Colonic mucosa (tissue), 4 donors: ENCODE results near the gene AUTS2. TPM values are rescaled to one million over a fixed set of nuclear protein-coding genes. Genes with fewer than 3 reads are reported as not detected.

ENCODE experiments used
- DNase-seq: peaks from one replicate; pipeline ENCODE4 v3.0.0-alpha.2; 2020
- H3K27ac ChIP-seq: fragments of 200-600 bp; one replicate; pipeline ENCODE4 v1.8.0; 2021
- H3K27me3 ChIP-seq: fragments of 200-600 bp; one replicate; pipeline ENCODE4 v1.8.0; 2021
- H3K36me3 ChIP-seq: fragments of 200-600 bp; one replicate; pipeline ENCODE4 v1.8.0; 2021
- H3K4me1 ChIP-seq: fragments of 200-600 bp; one replicate; pipeline ENCODE4 v1.8.0; 2021; ENCODE audit warnings: mild to moderate bottlenecking
- H3K4me3 ChIP-seq: fragments of 200-600 bp; one replicate; pipeline ENCODE4 v1.8.0; 2021
- H3K9ac ChIP-seq, 2 donors: one replicate each; pipeline ENCODE4 v1.7.0; 2013; ENCODE audit warnings: control low read depth in 2 of 2, low read depth in 2 of 2, low read length in 2 of 2
- H3K9me3 ChIP-seq: fragments of 200-600 bp; one replicate; pipeline ENCODE4 v1.8.0; 2021
- intact Hi-C: fragments of 100-400 bp; cut with DNase I; formaldehyde crosslinking; loops from one replicate; pipeline ENCODE4 v1.14.1; 2022
- total RNA-seq, 2 donors: library from RNA; stranded (reverse); fragmentation: NEBNext Ultra II Directional in 1 of 2; extraction: Animal tissue kit (Norgen Biotek cat#: 25700) in 1 of 2; gene quantifications; one replicate each; pipeline ENCODE4 v1.2.1, GENCODE V29; 2021
- TF ChIP-seq, protein P1 (sequence below): fragments of 200-600 bp; IDR thresholded peaks from one replicate; pipeline ENCODE4 v1.8.0; 2022; ENCODE audit warnings: antibody characterized with exemption, mild to moderate bottlenecking
- donor health status: healthy.
- donor health status: DM: no; HTN: no; CAD: no.
- donor health status: DM: no; HTN: no; CAD: no.

Gene AUTS2
- total RNA-seq, 2 donors from 2014 or later: 39.8 to 42.3 TPM

DNA sequence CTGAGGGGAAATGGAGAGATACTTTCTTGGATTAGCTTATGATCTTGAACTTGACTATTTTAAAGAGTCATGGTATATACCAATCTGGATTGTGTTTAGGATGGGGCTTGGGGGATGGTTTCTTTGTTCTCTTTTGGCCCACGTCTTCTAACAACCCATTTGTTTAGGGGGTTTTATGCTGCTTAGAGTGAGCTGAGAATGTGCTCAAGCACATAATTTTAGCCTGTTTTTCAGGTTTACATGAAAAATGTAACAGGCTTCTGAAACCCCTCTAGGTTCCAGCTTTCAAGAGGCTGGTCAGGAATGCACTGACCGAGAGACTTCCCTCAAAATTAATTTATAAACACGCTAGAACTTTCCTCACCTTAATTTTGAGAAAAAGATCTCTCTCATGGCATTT lies 94.3 kb downstream of the AUTS2 start:
- H3K4me1 ChIP-seq: no peaks in the 10 kb centered on the region
- intact Hi-C loops: no loop called here
- no peak overlapping the region for H3K27ac ChIP-seq
- H3K9me3 ChIP-seq: no peaks in the 10 kb centered on the region
- DNase-seq: no peak
- H3K9ac ChIP-seq: no peak overlapping the region
- H3K36me3 ChIP-seq: no peaks in the 10 kb centered on the region
- TF ChIP-seq, protein P1, sequence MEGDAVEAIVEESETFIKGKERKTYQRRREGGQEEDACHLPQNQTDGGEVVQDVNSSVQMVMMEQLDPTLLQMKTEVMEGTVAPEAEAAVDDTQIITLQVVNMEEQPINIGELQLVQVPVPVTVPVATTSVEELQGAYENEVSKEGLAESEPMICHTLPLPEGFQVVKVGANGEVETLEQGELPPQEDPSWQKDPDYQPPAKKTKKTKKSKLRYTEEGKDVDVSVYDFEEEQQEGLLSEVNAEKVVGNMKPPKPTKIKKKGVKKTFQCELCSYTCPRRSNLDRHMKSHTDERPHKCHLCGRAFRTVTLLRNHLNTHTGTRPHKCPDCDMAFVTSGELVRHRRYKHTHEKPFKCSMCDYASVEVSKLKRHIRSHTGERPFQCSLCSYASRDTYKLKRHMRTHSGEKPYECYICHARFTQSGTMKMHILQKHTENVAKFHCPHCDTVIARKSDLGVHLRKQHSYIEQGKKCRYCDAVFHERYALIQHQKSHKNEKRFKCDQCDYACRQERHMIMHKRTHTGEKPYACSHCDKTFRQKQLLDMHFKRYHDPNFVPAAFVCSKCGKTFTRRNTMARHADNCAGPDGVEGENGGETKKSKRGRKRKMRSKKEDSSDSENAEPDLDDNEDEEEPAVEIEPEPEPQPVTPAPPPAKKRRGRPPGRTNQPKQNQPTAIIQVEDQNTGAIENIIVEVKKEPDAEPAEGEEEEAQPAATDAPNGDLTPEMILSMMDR: no peak
- no peaks in the 10 kb centered on the region for H3K27me3 ChIP-seq
- H3K4me3 ChIP-seq: no peak overlapping the region

DNA sequence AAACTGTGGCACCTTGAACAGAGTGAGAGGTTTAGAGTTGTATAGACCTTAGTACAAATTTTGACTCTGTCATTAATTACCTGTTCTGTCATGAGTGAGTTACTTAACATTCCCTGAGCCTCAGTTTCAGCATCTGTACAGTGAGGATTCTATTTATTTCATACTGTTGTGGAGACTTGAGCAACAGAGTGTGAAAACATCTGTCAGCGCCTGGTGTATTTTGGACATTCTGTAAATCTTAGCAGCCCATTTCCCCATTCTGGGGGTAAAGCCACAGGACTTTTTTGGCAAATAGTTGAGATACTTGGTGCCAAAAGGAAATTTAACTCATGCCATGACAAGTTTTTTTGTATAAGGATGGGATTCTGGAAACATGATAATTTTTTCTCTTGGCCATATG lies 94.8 kb downstream of the AUTS2 start:
- no peak for DNase-seq
- no peaks in the 10 kb centered on the region for H3K36me3 ChIP-seq
- H3K27me3 ChIP-seq: no peaks in the 10 kb centered on the region
- intact Hi-C loops: no loop called here
- H3K4me1 ChIP-seq: no peaks in the 10 kb centered on the region
- H3K27ac ChIP-seq: no peak overlapping the region
- H3K4me3 ChIP-seq: no peak overlapping the region
- no peaks in the 10 kb centered on the region for H3K9me3 ChIP-seq
- no peak overlapping the region for H3K9ac ChIP-seq
- TF ChIP-seq, protein P1: no peak

DNA sequence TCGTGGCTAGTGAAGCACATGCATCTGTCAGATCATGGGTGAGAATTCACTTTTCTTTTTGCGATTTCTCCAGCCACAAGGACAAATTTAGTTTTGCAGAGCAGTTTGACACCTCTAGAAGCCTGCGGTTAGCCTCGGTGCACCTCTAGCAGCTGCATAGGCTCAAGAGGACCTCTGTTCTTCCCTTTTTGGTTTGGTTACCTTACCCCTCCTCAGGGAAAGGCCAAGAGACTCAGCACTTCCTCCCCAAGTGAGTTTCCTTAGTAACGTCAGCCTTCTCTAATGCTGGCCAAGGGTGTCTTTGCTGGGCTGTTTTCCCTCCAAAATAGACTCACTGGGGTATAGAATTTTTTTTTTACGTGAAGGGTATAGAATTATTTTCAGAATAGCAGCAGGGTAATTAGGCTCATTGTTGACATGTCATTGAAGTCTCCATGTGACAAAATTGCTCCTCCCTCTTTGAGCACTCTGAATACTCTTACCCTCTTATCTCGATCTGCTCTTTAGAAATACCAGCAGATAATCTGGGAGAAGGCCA lies 97.8 kb downstream of the AUTS2 start:
- no peaks in the 10 kb centered on the region for H3K36me3 ChIP-seq
- H3K27ac ChIP-seq: no peak overlapping the region
- TF ChIP-seq, protein P1: no peak
- DNase-seq: no peak
- no peaks in the 10 kb centered on the region for H3K9me3 ChIP-seq
- H3K4me3 ChIP-seq: no peak overlapping the region
- no peak overlapping the region for H3K9ac ChIP-seq
- intact Hi-C loops: no loop called here
- no peaks in the 10 kb centered on the region for H3K4me1 ChIP-seq
- no peaks in the 10 kb centered on the region for H3K27me3 ChIP-seq

DNA sequence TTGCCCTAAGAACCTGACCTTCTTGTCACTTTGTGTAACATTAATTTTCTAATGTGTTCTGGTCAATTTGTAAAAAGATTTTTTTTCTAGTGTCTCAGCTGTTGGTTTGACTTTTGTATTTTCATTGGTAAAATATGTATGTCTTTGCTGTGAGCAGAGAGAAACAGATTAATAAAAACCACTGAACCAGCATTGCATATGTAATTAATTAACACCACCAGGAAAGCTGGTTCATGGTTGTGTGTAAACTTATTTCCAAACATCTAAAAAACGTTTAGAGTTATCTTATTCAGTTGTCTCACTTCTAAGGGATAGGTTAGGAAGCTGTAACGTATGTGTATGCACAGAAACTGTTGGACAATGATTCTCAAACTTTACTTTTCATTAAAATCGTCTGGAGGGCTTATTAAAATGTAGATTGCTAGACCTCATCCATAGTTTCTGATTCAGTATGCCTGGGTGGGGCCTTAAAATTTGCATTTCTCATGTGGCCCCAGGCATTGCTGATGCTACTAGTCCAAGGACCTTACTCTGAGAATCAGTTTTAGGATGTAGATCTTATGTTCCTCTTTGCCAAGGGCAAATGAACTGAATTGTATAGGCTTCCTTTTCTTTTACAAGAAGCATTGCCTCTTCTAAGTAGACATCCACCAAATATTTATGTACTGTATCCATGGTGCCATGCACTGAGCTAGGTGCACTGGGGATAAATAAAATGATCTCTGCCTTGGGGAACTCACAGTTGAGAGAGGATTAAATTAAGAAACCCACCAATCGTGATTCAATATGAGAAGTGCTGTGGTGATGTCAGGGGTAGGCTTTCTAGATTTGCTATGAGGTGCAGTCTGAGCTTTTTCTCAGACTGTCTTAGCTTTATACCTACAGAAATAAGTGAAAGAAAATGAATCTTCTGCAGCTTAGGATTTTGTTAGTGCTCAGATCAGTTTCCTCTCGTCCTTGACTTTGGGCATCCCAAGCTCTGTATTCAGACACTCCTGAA lies 98.7 kb downstream of the AUTS2 start:
- Histone ChIP-seq H3K4me1 (no peaks in the 10 kb centered on the region), H3K9ac (no peak overlapping the region), H3K4me3 (no peak overlapping the region), H3K27me3 (no peaks in the 10 kb centered on the region), H3K36me3 (no peaks in the 10 kb centered on the region), H3K27ac (no peak overlapping the region), H3K9me3 (no peaks in the 10 kb centered on the region)
- DNase-seq: no peak
- TF ChIP-seq, protein P1: no peak
- intact Hi-C loops: no loop called here

DNA sequence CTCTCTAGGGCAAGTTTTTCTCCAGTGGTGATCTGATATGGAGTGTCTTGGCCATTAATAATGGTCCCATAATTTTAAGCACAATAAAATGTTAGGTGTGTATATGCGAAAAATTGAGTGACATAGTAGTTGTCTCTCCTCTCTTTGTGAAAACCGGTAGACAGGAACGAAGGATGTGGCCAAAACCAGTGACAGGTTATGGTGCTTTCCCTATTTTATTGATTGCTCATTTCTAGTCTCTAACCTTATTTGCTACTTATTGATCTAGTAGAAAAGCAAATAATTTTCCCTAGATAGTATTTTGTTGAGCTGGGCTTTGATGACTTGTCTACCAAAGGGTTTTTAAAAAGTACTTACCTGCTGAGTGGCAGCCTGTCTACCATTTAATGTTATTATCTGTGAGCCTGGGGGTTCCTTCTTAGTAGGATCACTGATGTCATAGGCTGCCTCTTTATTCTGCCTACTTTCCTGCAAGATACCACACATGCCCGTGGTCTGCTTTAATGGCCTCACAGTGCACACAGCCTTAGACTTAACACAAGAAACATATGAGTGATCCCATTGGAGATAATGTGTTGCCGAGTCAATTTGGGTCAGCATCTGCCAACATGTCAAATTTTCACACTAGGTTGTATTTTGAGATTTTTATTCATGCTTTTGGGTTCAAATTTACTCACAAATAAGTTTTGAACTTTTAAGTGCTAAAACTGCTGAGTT lies 100.0 kb downstream of the AUTS2 start:
- Histone ChIP-seq H3K36me3 (no peaks in the 10 kb centered on the region), H3K9ac (no peak overlapping the region), H3K27me3 (no peaks in the 10 kb centered on the region), H3K27ac (no peak overlapping the region), H3K4me3 (no peak overlapping the region), H3K4me1 (no peaks in the 10 kb centered on the region), H3K9me3 (no peaks in the 10 kb centered on the region)
- intact Hi-C loops: no loop called here
- DNase-seq: no peak
- TF ChIP-seq, protein P1: no peak
